CD4-positive, alpha-beta T cell treated with Interleukin-2 at 100 ng/mL for 4 hours (primary cell): Measurements from ENCODE around the gene TTBK1.

Experiments used
- DNase-seq: peaks from one replicate; pipeline ENCODE4 v3.0.0-alpha.2; 2020; ENCODE audit warnings: low spot score

TTBK1 gene

GRCh38 chr6:43255408-43256054, 12.2 kb downstream of the TTBK1 start:
- DNase-seq = no peak

GRCh38 chr6:43256670-43257366, 13.5 kb downstream of the TTBK1 start:
- no peak for DNase-seq

DNA sequence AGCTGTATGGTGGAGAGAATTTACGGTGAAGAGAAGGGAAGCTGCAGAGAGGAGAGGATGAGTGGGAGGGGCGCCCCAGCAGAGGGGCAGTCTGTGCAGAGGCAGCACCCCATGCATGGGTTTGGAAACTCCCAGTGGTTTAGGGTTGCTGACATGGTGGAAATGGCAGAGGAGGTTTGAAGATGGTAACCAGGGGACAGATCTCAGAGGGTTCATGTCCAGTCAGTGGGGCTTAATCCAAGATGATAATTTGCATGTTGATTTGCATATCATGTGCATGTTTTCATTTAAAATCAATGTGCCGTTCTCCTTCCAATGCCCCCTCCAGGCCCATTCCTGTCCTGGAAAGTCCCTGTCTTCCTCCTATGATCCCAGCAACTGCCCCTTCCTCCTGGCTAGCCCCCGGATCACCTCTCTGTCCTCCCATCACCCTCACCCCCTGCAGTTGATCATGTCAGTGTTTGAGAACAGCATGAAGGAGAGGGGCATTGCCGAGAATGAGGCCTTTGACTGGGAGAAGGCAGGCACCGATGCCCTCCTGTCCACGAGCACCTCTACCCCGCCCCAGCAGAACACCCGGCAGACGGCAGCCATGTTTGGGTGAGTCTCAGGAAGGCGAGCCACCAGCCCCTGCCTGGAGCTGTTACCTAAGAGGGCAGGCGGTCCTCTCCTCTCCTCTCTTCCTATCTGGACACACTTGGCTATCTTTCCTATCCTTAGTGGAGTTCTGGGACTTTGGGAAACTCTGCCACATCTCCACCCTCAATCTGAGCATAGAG, 14.3 kb downstream of the TTBK1 start:
- no peak for DNase-seq

DNA sequence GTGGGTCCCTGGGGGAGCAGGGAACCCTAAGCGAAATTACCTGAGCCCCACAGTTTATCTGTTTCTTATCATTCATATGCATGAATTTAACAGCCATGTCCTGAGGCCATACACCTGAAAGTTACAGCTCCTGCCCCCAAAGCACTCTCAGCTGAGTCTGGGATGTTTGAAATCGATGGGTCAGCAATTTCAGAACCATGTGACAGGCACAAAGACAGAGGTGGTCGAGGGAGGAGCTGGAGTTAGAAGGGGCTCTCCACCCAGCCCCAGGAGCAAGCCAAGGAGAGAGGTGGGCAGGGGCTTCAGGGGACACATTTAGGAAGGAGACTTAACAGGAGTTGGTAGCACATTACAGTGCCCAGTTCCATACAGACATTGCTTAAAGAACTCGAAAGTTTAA, 14.9 kb downstream of the TTBK1 start:
- DNase-seq = no peak

GRCh38 chr6:43258807-43259686, 15.8 kb downstream of the TTBK1 start:
- no peak for DNase-seq

GRCh38 chr6:43260791-43261190, 17.5 kb downstream of the TTBK1 start:
- no peak for DNase-seq

- DNase-seq = no peak
Measured at GRCh38 chr6:43261198-43261597, 17.9 kb downstream of the TTBK1 start.

DNA sequence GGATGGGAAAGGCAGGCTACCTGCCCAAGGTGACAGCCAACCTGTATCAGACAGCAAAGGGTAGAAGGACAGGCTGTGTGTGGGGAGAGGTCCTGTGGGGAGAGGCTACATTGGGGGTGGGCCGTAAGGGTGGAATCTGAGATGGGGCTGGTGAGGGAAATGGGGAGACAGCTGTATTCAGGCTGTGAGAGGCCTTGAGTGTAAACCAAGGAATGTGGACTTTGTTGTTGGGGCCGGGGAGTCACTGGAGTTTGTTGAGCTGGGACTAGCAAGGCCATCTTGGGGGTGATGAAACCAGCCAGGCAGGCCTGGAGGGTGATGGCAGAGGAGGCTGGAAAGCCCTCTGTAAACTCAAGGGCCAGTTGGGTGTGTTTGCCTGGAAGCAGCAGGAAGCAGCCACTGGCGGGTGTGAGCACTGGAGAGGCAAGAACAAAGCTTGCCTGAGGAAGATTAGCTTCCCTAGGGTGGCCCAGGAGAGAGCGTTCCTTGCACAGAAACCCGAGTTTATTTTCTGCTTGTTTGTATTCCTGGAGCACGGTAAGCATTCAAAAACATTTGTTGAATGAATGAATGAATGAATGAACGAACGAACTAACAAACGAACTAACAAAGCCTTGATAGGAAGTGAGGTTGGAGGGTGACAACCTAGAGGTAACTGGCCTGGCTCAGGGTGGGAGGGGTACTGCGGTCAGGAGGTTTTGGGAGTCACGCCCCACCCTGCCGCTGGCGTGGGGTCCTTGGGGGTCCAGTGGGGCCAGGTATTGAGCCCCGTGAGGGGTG, 18.9 kb downstream of the TTBK1 start:
- DNase-seq = no peak

DNA sequence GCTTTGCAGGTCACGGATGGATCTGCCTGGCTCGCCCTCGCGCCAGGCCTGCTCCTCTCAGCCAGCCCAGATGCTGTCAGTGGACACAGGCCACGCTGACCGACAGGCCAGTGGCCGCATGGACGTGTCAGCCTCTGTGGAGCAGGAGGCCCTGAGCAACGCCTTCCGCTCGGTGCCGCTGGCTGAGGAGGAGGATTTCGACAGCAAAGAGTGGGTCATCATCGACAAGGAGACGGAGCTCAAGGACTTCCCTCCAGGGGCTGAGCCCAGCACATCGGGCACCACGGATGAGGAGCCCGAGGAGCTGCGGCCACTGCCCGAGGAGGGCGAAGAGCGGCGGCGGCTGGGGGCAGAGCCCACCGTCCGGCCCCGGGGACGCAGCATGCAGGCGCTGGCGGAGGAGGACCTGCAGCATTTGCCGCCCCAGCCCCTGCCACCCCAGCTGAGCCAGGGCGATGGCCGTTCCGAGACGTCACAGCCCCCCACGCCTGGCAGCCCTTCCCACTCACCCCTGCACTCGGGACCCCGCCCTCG, 19.6 kb downstream of the TTBK1 start:
- no peak for DNase-seq

DNA sequence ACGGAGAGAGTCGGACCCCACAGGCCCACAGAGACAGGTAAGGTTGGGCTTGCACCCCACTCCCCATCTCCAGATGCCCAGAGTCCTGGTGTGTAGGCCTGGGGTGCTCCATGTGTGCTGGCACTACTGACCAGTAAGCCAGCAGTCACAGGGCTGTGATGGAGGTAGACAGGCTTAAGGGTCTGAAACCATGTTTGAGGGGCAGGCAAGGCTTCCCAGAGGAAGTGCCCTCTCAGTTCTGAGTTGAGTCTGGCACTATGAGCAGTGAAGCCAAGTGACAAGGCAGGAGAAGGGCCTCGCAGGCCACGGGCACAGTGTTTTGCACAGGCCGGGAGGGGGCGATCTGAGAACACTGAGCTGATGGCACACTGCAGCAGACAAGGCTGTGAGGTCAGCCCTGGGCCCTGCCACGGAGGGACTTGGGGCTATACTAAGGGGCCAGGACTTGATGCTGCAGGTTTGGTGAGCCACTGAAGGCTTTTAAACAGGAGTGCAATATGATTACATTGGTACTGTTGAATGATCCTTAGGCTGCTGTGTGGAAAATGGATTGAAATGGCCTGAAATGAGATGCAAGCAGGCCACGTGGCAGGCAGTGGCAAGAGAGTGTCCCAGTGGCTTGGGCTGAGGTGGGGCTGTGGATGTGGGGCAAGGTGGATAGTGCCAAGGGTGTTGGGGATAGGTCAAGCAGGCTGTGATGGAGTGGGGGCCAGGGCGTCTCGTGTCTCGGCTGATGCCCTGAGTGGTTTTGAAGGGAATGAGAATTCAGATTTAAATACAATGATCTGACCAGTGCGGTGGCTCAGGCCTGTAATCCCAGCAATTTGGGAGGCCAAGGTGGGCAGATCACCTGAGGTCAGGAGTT, 20.3 kb downstream of the TTBK1 start:
- peak; percentile 80 for DNase-seq

DNA sequence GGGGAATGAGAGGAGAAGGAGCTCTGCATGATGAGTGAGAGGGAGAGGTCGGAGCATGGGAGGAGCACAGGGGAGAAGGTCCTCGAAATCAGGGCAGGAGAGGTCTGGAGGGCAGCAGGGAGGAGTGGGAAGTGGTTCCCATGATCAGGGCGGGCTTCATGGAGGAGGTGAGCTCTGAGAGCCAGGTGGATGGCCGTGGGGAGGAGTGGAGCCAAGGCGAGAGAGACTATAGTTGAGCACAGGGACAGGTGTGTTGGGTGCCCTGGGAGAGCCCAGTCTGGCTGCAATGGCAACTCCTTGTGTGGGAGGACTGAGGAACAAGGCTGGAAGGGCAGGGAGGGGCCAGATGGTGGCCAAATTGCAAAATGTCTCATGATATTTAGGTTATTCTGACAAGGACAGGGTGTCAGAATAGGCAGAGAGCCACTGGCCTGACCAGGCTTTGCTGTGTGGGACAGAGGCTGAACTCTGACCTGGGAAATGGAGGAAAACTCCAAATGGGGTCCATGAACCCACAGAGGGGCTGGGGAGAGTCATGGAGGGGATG, 21.4 kb downstream of the TTBK1 start:
- DNase-seq = no peak

- no peak for DNase-seq
Measured at GRCh38 chr6:43265564-43265963, 22.3 kb downstream of the TTBK1 start.

- no peak for DNase-seq
Measured at GRCh38 chr6:43267619-43268354, 24.5 kb downstream of the TTBK1 start.

DNA sequence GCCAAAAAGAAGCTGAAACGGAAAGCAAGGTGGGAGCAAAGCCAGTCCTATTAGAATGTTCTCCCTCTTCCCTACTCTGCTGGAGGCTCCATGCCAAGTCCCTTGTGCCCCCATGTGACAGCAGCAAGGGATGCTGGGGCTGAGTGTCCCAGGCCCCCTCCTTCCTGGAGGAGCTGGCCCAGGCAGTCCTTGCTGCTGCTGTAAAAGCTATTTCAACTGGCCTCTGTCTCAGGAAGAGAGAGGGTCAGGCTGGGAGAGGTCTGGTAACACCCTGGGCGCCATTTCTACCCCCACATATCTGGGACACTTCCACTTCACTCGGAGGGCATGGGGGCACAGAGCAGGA, 25.0 kb downstream of the TTBK1 start:
- no peak for DNase-seq

DNA sequence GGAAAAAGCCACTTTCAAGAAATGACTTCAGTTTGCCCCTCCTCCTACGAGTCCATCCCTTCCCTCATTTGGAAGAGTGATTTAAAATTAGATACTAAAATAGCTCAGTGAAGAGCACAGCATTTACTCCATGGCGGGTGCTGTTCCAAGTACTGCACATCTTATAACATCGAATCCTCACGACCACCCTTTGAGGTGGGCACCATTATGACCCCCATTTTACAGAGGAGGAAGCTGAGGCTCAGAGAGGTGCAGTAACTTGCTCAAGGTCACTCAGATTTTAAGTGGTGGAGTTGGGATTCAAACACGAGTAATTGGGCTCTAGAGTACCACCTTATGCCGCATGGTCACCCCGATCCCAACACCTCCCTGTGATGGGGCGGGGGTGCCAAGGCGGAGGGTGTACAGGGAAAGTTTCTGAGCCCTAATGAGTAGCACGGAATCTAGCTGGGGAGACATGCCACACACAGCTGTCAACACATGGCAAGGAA, 25.5 kb downstream of the TTBK1 start:
- DNase-seq = no peak

DNA sequence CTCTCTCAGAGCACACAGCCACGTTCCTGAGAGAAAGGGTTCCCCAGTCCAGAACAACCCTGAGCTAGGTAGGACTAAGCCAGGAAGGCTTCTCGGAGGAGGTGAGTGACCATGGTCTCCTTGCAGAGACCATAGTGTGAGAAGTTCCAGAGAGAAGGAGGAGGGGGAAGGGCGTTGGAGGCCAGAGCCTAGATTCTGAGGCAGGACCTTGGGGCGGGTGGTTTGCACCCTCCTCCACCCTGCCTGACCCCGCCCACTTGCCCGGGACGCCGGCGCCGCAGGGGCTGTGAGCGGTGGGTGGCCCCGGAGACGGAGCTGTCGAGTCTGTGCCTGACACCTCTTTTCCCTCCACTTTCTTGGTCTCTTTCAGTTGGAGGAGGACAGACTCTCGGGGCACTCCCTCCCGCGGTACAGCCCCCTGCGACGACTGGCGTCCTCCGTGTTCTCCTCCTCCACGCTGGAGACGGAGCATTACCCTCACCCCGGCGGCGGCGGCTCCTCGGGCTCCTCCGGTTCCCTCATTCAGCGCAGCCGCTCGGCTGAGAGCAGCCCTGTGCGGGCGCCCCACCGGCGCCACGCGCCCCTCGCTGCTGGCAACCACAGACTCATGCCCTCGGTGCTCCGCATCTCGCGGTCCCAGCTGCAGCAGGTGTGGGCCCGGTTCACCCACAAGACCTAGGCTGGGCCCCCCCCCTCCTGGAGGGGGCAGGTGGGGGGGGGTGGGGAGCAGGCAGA, 26.2 kb downstream of the TTBK1 start:
- DNase-seq = peak; percentile 32

- DNase-seq = no peak
Measured at GRCh38 chr6:43271103-43271815, 28.0 kb downstream of the TTBK1 start.

DNA sequence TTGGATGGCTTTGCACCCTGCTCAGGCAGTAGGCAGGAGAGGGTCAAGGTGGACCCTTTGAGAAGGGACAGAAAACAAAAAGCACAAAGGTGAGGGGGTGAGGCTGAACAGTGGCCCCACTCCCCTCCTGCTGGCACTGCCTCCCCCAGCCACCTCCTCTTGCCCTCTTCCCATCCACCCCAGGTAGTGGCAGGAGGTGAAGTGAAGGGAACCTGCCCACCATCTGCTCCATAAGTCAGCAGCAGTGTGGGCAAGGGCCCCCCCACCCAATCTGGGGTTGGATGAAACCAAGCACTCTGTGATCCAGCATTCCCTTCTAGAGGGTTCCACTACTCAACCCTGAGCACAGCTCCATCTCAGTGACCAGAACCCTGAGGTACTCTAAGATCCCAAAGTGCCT, 28.7 kb downstream of the TTBK1 start:
- no peak for DNase-seq
